ENCODE measurements around the gene EPB41L2. TPM values are rescaled to one million over a fixed set of nuclear protein-coding genes. Genes with fewer than 3 reads are reported as not detected.

Gene EPB41L2
- total RNA-seq, 1 donor from 2014 or later: 61.8 TPM

GRCh38 chr6:130794010-130794697, 268.9 kb downstream of the EPB41L2 start:
- Mint-ChIP-seq H3K27ac (no peak overlapping the region), H3K9me3 (peaks cover 9% of the 10 kb centered on the region), H3K27me3 (ENCODE audit: insufficient read depth, low read depth) (peaks cover 2% of the 10 kb centered on the region), H3K36me3 (no peaks in the 10 kb centered on the region), H3K4me1 (no peaks in the 10 kb centered on the region), H3K4me3 (no peak overlapping the region)
- no peaks in the 10 kb centered on the region for H4K20me1 ChIP-seq (ENCODE audit: low read depth)
- DNase-seq (ENCODE audit: low spot score): no peak
- H3K4me1 ChIP-seq: no peaks in the 10 kb centered on the region
- H3K27ac ChIP-seq: no peak overlapping the region
- H3K9ac ChIP-seq: no peak overlapping the region
- no peaks in the 10 kb centered on the region for H3F3A ChIP-seq (ENCODE audit: low read depth)
- no peak overlapping the region for H3K4me3 ChIP-seq
- H3K79me2 ChIP-seq (ENCODE audit: low read depth): no peaks in the 10 kb centered on the region
- H3K27me3 ChIP-seq: no peaks in the 10 kb centered on the region
- no peaks in the 10 kb centered on the region for H3K9me3 ChIP-seq (ENCODE audit: low read depth)
- H3K4me2 ChIP-seq: no peak overlapping the region
- no peak for TF ChIP-seq EZH2 (IDR thresholded peaks at IDR 0.05)
- TF ChIP-seq CTCF (IDR thresholded peaks at IDR 0.05): no peak
- TF ChIP-seq EZH2phosphoT487 (IDR thresholded peaks at IDR 0.05): no peak
- no peak overlapping the region for H2AFZ ChIP-seq (replicated peaks)
- no peaks in the 10 kb centered on the region for H3K36me3 ChIP-seq

Other genes starting within 250 kb of the EPB41L2 start
- gene SMLR1, start 235.8 kb downstream of the EPB41L2 start, total RNA-seq (ENCODE audit: low replicate concordance): not detected in 2 replicates
- 8.3 and 15.5 TPM in 2 replicates for gene AKAP7, start 72.2 kb upstream of the EPB41L2 start, total RNA-seq (ENCODE audit: low replicate concordance)